Lower leg skin (tissue), 4 donors: ENCODE measurements around the gene KLHDC7A. TPM values are rescaled to one million over a fixed set of nuclear protein-coding genes. Genes with fewer than 3 reads are reported as not detected.

Experiments used
- DNase-seq, 2 donors: peaks; one replicate each; pipeline ENCODE4 v3.0.0-alpha.2; 2019; ENCODE audit warnings: low spot score in 2 of 2
- H3K4me3 ChIP-seq: fragments of 200-600 bp; sonication (generic); 2 replicates; pipeline ENCODE4 v1.5.1; 2017; ENCODE audit warnings: mild to moderate bottlenecking, low read depth; ENCODE audit not compliant: poor library complexity, severe bottlenecking
- CTCF ChIP-seq, 3 donors: fragments of 450-650 bp; IDR thresholded peaks; one replicate each; pipeline ENCODE4 v1.5.1; 2016; ENCODE audit warnings: antibody characterized with exemption in 3 of 3, mild to moderate bottlenecking in 3 of 3, moderate library complexity in 2 of 3
- POLR2A ChIP-seq, 2 donors: fragments of 450-650 bp; IDR thresholded peaks; one replicate each; pipeline ENCODE4 v1.6.1; 2016 to 2017; ENCODE audit warnings: antibody characterized with exemption in 2 of 2, mild to moderate bottlenecking in 1 of 2, moderate library complexity in 1 of 2
- WGBS, 2 donors: methylation state at CpG; one replicate each; pipeline ENCODE4 v1.1.5; 2018; 5-methylcytosine and 5-hydroxymethylcytosine counted together
- intact Hi-C: fragments of 100-400 bp; cut with DNase I; formaldehyde crosslinking; loops from one replicate; pipeline ENCODE4 v1.15.0; 2023; ENCODE audit warnings: low total_unique reads
- total RNA-seq, 4 donors: library from RNA; depleted of rRNA; stranded (reverse); fragments of >200 nt; gene quantifications; one replicate each; pipeline ENCODE4 v1.1.0, GENCODE V29; 2016

KLHDC7A gene
- total RNA-seq, 4 donors from 2014 or later: 0.11 to 0.29 (median 0.15) TPM; not detected in 1

DNA sequence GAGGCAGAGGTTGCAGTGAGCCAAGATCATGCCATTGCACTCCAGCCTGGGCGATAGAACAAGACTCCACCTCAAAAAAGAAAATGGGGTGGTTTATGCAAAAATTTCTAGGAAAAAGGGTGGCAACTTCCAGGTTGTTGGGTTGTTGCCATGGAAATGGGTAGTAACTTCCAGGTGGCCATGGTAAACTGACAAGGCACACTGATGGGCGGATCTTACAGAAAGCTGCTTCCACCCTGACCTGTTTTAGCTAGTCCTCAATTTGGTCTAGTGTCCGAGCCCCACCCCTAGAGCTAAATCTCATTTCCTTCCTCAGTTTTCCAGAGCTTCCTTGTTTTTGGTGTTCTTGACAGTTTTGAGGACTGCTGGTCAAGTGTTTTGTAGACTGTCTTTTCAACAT lies 13.6 kb downstream of the KLHDC7A start:
- WGBS, 2 donors: 70 to 71% methylated on average over 3 of the region's 3 CpGs
- TF ChIP-seq CTCF (IDR thresholded peaks at IDR 0.05) (no peak), POLR2A (IDR thresholded peaks at IDR 0.05) (no peak)
- intact Hi-C loops: no loop called here

DNA sequence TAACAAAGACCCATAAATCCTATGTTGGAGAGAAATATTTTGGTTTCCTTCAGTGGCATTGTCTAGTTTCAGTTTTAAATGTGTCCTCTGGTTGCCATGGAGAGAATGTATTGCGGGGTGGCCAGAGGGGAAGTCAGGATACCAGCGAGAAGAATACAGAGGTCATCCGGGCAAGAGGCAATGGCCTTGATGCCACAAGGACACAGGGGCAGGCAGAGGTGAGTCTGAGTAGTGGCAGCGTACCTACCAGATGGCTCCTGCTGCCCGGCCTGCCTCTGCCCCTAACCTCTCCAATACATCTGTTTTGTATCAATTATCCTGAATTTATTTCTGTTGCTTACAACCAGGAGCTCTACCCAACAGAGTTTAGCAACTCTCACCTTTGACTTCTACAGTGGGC lies 14.9 kb downstream of the KLHDC7A start:
- whole genome bisulfite sequencing, 2 donors: 75% methylated on average over 5 of the region's 5 CpGs
- no peak overlapping the region for H3K4me3 ChIP-seq
- DNase-seq: peak in 1 of 2 donors; percentile 29
- TF ChIP-seq CTCF (IDR thresholded peaks at IDR 0.05) (no peak), POLR2A (IDR thresholded peaks at IDR 0.05) (no peak)
- intact Hi-C loops: no loop called here

More for the DNA sequence above, 13.6 kb downstream of the KLHDC7A start:
- DNase-seq: no peak
- no peak overlapping the region for H3K4me3 ChIP-seq

GRCh38 chr1:18496056-18496455 lies 15.3 kb downstream of the KLHDC7A start:
- intact Hi-C loops: no loop called here
- no peak overlapping the region for H3K4me3 ChIP-seq
- 84 to 86% methylated on average over 1 of the region's 1 CpG for WGBS, 2 donors
- no peak for DNase-seq
- TF ChIP-seq POLR2A (IDR thresholded peaks at IDR 0.05) (no peak), CTCF (IDR thresholded peaks at IDR 0.05) (no peak)

- WGBS, 2 donors: 67 to 76% methylated on average over 8 of the region's 8 CpGs
- DNase-seq: peak in 1 of 2 donors; percentile 34
Observed at GRCh38 chr1:18496497-18497235, 15.9 kb downstream of the KLHDC7A start.

DNA sequence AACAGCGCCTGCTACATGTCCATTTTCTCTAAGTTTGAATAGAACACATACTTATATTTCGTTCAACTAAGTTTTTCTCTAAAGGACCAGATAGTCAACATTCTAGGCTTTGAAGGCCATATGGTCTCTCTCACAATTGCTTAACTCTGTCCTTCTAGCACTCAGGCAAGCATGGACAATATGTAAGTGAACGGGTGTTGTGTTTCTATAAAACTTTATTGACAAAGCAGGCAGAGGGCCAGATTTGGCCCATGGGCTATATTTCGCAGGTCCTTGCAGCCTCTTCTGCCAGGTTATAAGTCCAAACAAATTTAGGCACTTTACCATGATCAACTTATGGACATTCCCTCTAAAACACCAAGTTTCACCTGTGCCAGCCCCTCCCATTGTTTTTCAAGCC lies 21.1 kb downstream of the KLHDC7A start:
- no peak for DNase-seq
- 90 to 92% methylated on average over 4 of the region's 4 CpGs for WGBS, 2 donors
- no peak overlapping the region for H3K4me3 ChIP-seq
- TF ChIP-seq CTCF (IDR thresholded peaks at IDR 0.05) (no peak), POLR2A (IDR thresholded peaks at IDR 0.05) (no peak)
- intact Hi-C loops: no loop called here

More at GRCh38 chr1:18496497-18497235, 15.9 kb downstream of the KLHDC7A start:
- H3K4me3 ChIP-seq: no peak overlapping the region
- TF ChIP-seq POLR2A (IDR thresholded peaks at IDR 0.05): no peak
- TF ChIP-seq CTCF (IDR thresholded peaks at IDR 0.05): no peak
- intact Hi-C loops: no loop called here

- TF ChIP-seq CTCF (IDR thresholded peaks at IDR 0.05): no peak
- TF ChIP-seq POLR2A (IDR thresholded peaks at IDR 0.05): no peak
- DNase-seq: no peak
- H3K4me3 ChIP-seq: no peak overlapping the region
- intact Hi-C loops: no loop called here
- WGBS, 2 donors: 75 to 82% methylated on average over 3 of the region's 3 CpGs
Observed at GRCh38 chr1:18504609-18505008, 23.9 kb downstream of the KLHDC7A start.
